ENCODE results near the gene GPSM1. TPM values are rescaled to one million over a fixed set of nuclear protein-coding genes. Genes with fewer than 3 reads are reported as not detected.

GPSM1 gene
- total RNA-seq, 1 donor from 2014 or later, result 19.2 TPM

- Histone ChIP-seq H3K4me3 (no peak overlapping the region), H3K36me3 (peaks cover 29% of the 10 kb centered on the region), H3K27ac (no peak overlapping the region), H3K9me3 (no peaks in the 10 kb centered on the region), H3K4me1 (peaks cover 20% of the 10 kb centered on the region), H3K27me3 (ENCODE audit: low read depth) (no peaks in the 10 kb centered on the region)
- peak; percentile 65 to 78 for ATAC-seq
- peak; percentile 87 for DNase-seq
- peak; percentile 93 for TF ChIP-seq CTCF (IDR thresholded peaks at IDR 0.05)
- intact Hi-C loops (cut with DNase I), result no loop called here
Measured at GRCh38 chr9:136339173-136339957, 12.0 kb downstream of the GPSM1 start.

GRCh38 chr9:136339958-136340310 lies 12.6 kb downstream of the GPSM1 start:
- Histone ChIP-seq H3K27me3 (ENCODE audit: low read depth) (no peaks in the 10 kb centered on the region), H3K27ac (no peak overlapping the region), H3K36me3 (peaks cover 29% of the 10 kb centered on the region), H3K4me1 (peaks cover 25% of the 10 kb centered on the region), H3K4me3 (no peak overlapping the region), H3K9me3 (no peaks in the 10 kb centered on the region)
- no peak for ATAC-seq
- intact Hi-C loops (cut with DNase I), result no loop called here
- no peak for TF ChIP-seq CTCF (IDR thresholded peaks at IDR 0.05)
- no peak for DNase-seq

GRCh38 chr9:136340356-136341041 lies 13.2 kb downstream of the GPSM1 start:
- no peaks in the 10 kb centered on the region for H3K27me3 ChIP-seq (ENCODE audit: low read depth)
- peaks cover 29% of the 10 kb centered on the region for H3K36me3 ChIP-seq
- H3K4me3 ChIP-seq, result no peak overlapping the region
- H3K27ac ChIP-seq, result no peak overlapping the region
- intact Hi-C loops (cut with DNase I), result no loop called here
- H3K9me3 ChIP-seq, result no peaks in the 10 kb centered on the region
- ATAC-seq, result no peak
- no peak for DNase-seq
- H3K4me1 ChIP-seq, result peaks cover 30% of the 10 kb centered on the region
- TF ChIP-seq CTCF (IDR thresholded peaks at IDR 0.05), result no peak

- peaks cover 29% of the 10 kb centered on the region for H3K36me3 ChIP-seq
- no peak for TF ChIP-seq CTCF (IDR thresholded peaks at IDR 0.05)
- no peak overlapping the region for H3K27ac ChIP-seq
- H3K4me3 ChIP-seq, result no peak overlapping the region
- DNase-seq (no peak), ATAC-seq (no peak)
- H3K9me3 ChIP-seq, result no peaks in the 10 kb centered on the region
- intact Hi-C loops (cut with DNase I), result no loop called here
- peaks cover 37% of the 10 kb centered on the region for H3K4me1 ChIP-seq
- H3K27me3 ChIP-seq (ENCODE audit: low read depth), result no peaks in the 10 kb centered on the region
Measured at GRCh38 chr9:136341042-136341655, 13.8 kb downstream of the GPSM1 start.

- Histone ChIP-seq H3K9me3 (no peaks in the 10 kb centered on the region), H3K27me3 (ENCODE audit: low read depth) (no peaks in the 10 kb centered on the region), H3K27ac (peak overlapping the region; percentile 72), H3K4me1 (peaks cover 42% of the 10 kb centered on the region), H3K4me3 (no peak overlapping the region), H3K36me3 (peaks cover 23% of the 10 kb centered on the region)
- DNase-seq (no peak), ATAC-seq (no peak)
- intact Hi-C loops (cut with DNase I), result no loop called here
- no peak for TF ChIP-seq CTCF (IDR thresholded peaks at IDR 0.05)
Measured at GRCh38 chr9:136341769-136342168, 14.4 kb downstream of the GPSM1 start.

Data from lower lobe of right lung (tissue), 2 donors.